ENCODE data around the gene FLYWCH2.

Gene FLYWCH2

GRCh38 chr16:2882650-2883457 is at the start of gene FLYWCH2:
Gene FLYWCH2, plus strand, starts transcription at chr16:2883215. Its CDS starts 13,235 bp downstream, at chr16:2896450.
- peak; percentile 97 for DNase-seq (ENCODE audit: low spot score)
- no peak for TF ChIP-seq CTCF (conservative IDR thresholded peaks at IDR 0.05; ENCODE audit: low read depth)
- CTCF ChIA-PET, result interaction anchor here (0.7 to 1.5 kb wide), 4 partner anchors 14 to 45 kb away, joined by 3 to 8 read pairs (median 6); no protein-coding TSS in a partner anchor
- peak within 1 kb of the TSS; percentile 90 for H3K27ac ChIP-seq
- POLR2A ChIA-PET (ENCODE audit: low non-redundant PET), result interaction anchor here (0.5 kb wide), 1 partner anchor 37 kb away, joined by 3 read pairs; no protein-coding TSS in a partner anchor

GRCh38 chr16:2833776-2834175 is 49.2 kb upstream of the FLYWCH2 start:
- H3K27ac ChIP-seq, result no peak overlapping the region
- CTCF ChIA-PET, result no interaction called here
- no peak for TF ChIP-seq CTCF (conservative IDR thresholded peaks at IDR 0.05; ENCODE audit: low read depth)
- DNase-seq (ENCODE audit: low spot score), result no peak
- POLR2A ChIA-PET (ENCODE audit: low non-redundant PET), result no interaction called here

- TF ChIP-seq CTCF (conservative IDR thresholded peaks at IDR 0.05; ENCODE audit: low read depth), result no peak
- no peak for DNase-seq (ENCODE audit: low spot score)
- peak overlapping the region; percentile 99 for H3K27ac ChIP-seq
- POLR2A ChIA-PET (ENCODE audit: low non-redundant PET), result no interaction called here
- CTCF ChIA-PET, result interaction anchor here (0.6 kb wide), 1 partner anchor 33 kb away, joined by 3 read pairs; no protein-coding TSS in a partner anchor
Observed at GRCh38 chr16:2834968-2835367, 48.0 kb upstream of the FLYWCH2 start.

GRCh38 chr16:2835638-2836493 is 47.1 kb upstream of the FLYWCH2 start:
- CTCF ChIA-PET, result interaction anchor here (0.6 kb wide), 1 partner anchor 32 kb away, joined by 3 read pairs; no protein-coding TSS in a partner anchor
- no peak for TF ChIP-seq CTCF (conservative IDR thresholded peaks at IDR 0.05; ENCODE audit: low read depth)
- peak; percentile 95 for DNase-seq (ENCODE audit: low spot score)
- peak overlapping the region; percentile 99 for H3K27ac ChIP-seq
- POLR2A ChIA-PET (ENCODE audit: low non-redundant PET), result interaction anchor here (1.1 kb wide), 1 partner anchor 33 kb away, joined by 3 read pairs; no protein-coding TSS in a partner anchor

- CTCF ChIA-PET, result no interaction called here
- TF ChIP-seq CTCF (conservative IDR thresholded peaks at IDR 0.05; ENCODE audit: low read depth), result no peak
- DNase-seq (ENCODE audit: low spot score), result no peak
- H3K27ac ChIP-seq, result peak overlapping the region; percentile 99
- POLR2A ChIA-PET (ENCODE audit: low non-redundant PET), result interaction anchor here (1.1 kb wide), 1 partner anchor 32 kb away, joined by 3 read pairs; no protein-coding TSS in a partner anchor
Observed at GRCh38 chr16:2836646-2837508, 46.1 kb upstream of the FLYWCH2 start.

Measured in RWPE1 (cell line).